ENCODE results near the gene PTPN7. TPM values are rescaled to one million over a fixed set of nuclear protein-coding genes. Genes with fewer than 3 reads are reported as not detected.
"Not testable (repeated sequence)": the region's sequence is repeated elsewhere in the genome, so short reads cannot be mapped to it uniquely, and the experiment has no call there.

The PTPN7 gene
- total RNA-seq, 8 experiments from 2014 or later: 0.27 to 2.4 (median 0.64) TPM

DNA sequence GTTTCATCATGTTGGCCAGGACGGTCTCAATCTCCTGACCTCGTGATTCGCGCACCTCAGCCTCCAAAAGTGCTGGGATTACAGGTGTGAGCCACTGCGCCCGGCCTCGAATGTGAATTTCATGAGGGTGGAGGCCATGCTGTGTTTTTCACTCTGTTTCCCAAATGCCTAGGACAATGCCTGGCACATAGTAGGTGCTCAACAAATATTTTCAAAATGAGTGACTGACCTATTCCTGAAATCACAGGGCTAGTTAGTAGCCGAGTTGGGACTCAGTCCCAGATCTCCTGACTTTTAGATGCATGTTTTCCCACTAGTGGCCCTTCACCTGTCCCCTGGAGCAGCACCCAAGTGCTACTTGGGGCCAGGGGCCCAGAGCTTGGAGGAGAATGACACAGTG is 44.1 kb downstream of the PTPN7 start:
- in situ Hi-C loops (cut with MboI; ENCODE audit: low pct_unique_long_range_greater_than_20kb in 2 of 9, low sequenced_read_pairs in 9 of 9, unreplicated experiment in 9 of 9): loop anchor here in 6 of 9 experiments (5.0 to 25.0 kb wide), 6 partner anchors 101 to 229 kb away; partner anchors contain the start of genes ELF3 (in 5 of the 6) and SHISA4 (in 1 of the 6)

DNA sequence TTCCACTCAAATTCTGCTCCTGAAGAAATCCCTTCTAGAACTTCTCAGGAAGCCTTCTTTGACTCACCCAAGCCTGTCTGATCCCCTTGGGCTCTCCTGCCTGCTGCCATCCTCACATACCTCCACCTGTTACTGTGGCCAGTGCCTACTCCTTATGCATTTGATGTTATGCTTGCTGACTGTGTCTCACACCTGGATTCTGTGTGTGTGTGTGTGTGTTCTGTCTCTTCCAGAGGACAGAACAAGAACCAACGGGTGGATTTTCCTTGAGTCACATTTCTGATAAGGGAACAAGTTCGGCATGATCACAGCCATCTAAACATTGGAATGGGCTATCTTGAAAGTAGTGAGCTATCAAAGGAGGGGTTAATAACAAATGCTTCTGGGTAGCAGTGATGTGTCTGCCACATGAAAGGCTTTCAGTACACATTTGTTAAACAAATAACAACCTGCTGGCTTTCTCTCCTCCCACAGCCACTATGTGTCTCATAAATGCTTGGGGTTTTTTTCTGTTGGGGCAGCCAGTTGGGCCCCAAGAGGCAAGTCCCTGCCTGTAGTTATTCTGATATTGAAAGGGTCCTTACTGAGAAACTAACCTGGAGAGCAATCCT is 46.6 kb downstream of the PTPN7 start:
- H3K27ac ChIP-seq: no peak overlapping the region
- H3K4me3 ChIP-seq: no peak overlapping the region
- in situ Hi-C loops (cut with MboI; ENCODE audit: low pct_unique_long_range_greater_than_20kb in 2 of 9, low sequenced_read_pairs in 9 of 9, unreplicated experiment in 9 of 9): loop anchor here in 5 of 9 experiments (10.0 to 25.0 kb wide), 5 partner anchors 99 to 226 kb away; partner anchors contain the start of genes ELF3 (in 4 of the 5) and SHISA4 (in 1 of the 5)
- WGBS, 10 experiments: 52 to 100% (median 71%) methylated on average over 1 to 2 of the region's 2 CpGs; no CpG with 5 or more reads in 3 of the 10 experiments
- H3K4me1 ChIP-seq (replicated peaks in 1 of 2): peaks cover 10 to 14% of the 10 kb centered on the region in 2 donors
- ATAC-seq (replicated peaks in 6 of 8): peak in 4 of 8 experiments; percentile 2 to 42 (median 14)

More for the DNA sequence above, 44.1 kb downstream of the PTPN7 start:
- Histone ChIP-seq H3K27ac (no peak overlapping the region), H3K4me3 (no peak overlapping the region), H3K4me1 (replicated peaks in 1 of 2) (peaks cover 10 to 14% of the 10 kb centered on the region in 2 donors)
- no peak for ATAC-seq (replicated peaks in 6 of 8)
- WGBS, 10 experiments: 40 to 98% (median 94%) methylated on average over 1 to 8 of the region's 8 CpGs; no CpG with 5 or more reads in 4 of the 10 experiments

DNA sequence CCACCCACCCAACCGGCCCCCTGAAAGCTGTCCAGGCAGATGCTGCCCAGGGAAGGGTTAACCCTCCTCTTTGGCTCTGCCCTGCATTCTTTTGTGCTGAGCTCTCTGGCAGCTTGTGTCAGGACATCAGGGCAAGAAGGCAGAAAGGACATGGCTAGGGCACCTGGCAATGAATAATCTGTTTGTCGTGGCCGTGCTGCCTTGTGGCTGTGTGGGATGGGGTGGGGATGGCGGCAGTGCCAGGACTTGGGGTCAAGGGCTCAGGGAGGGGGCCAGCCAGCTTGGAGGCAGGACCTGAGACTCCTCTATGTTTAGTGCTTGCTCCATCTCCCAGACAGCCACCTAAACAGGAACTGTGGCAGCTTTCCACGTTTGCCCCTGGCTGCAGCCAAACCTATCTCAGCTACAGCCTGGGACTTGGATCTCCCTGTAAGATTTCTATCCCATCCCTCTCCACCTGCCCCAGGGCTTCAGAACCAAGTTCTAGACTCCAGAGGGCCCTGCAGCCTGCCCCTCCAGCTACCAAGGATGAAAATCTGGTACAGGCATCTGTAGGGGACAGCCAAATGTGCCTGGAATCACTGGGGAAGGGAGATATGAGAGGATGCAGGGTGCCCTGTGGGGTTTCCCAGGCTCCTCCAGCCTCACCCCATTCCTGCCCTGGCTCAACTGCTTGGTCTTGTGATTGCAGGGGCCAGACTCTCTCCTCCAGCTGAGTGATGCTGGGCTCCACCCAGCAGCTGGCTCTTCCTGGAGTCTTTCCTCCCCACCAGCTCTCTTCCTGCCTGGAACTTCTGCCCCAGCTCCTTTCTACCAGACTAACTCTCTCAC is 47.3 kb downstream of the PTPN7 start:
- Histone ChIP-seq H3K27ac (no peak overlapping the region), H3K4me1 (replicated peaks in 1 of 2) (peaks cover 16% of the 10 kb centered on the region in 2 donors), H3K4me3 (no peak overlapping the region)
- ATAC-seq (replicated peaks in 6 of 8): peak; percentile 36 to 95 (median 64)
- in situ Hi-C loops (cut with MboI; ENCODE audit: low pct_unique_long_range_greater_than_20kb in 2 of 9, low sequenced_read_pairs in 9 of 9, unreplicated experiment in 9 of 9): loop anchor here in 5 of 9 experiments (10.0 to 25.0 kb wide), 5 partner anchors 98 to 226 kb away; partner anchors contain the start of genes ELF3 (in 4 of the 5) and SHISA4 (in 1 of the 5)
- 17 to 80% methylated on average over 1 of the region's 5 CpGs; no CpG with 5 or more reads in 8 of the 10 experiments for WGBS, 10 experiments

- ATAC-seq (replicated peaks in 6 of 8); H3K4me3 ChIP-seq; H3K27ac ChIP-seq: not testable (repeated sequence)
- H3K4me1 ChIP-seq (replicated peaks in 1 of 2): peaks cover 22 to 27% of the 10 kb centered on the region in 2 donors
- 52 to 100% (median 90%) methylated on average over 1 to 7 of the region's 7 CpGs; no CpG with 5 or more reads in 2 of the 10 experiments for WGBS, 10 experiments
- in situ Hi-C loops (cut with MboI; ENCODE audit: low pct_unique_long_range_greater_than_20kb in 2 of 9, low sequenced_read_pairs in 9 of 9, unreplicated experiment in 9 of 9): loop anchor here in 5 of 9 experiments (10.0 to 25.0 kb wide), 5 partner anchors 97 to 224 kb away; partner anchors contain the start of genes ELF3 (in 4 of the 5) and SHISA4 (in 1 of the 5)
Observed at GRCh38 chr1:202111589-202111988, 48.8 kb downstream of the PTPN7 start.

- Histone ChIP-seq H3K27ac (no peak overlapping the region), H3K4me1 (replicated peaks in 1 of 2) (peaks cover 22 to 34% of the 10 kb centered on the region in 2 donors), H3K4me3 (no peak overlapping the region)
- 83 to 100% (median 92%) methylated on average over 1 to 3 of the region's 3 CpGs; no CpG with 5 or more reads in 4 of the 10 experiments for WGBS, 10 experiments
- ATAC-seq (replicated peaks in 6 of 8): no peak
- in situ Hi-C loops (cut with MboI; ENCODE audit: low pct_unique_long_range_greater_than_20kb in 2 of 9, low sequenced_read_pairs in 9 of 9, unreplicated experiment in 9 of 9): loop anchor here in 5 of 9 experiments (10.0 to 25.0 kb wide), 5 partner anchors 96 to 224 kb away; partner anchors contain the start of genes ELF3 (in 4 of the 5) and SHISA4 (in 1 of the 5)
Observed at GRCh38 chr1:202110977-202111376, 49.4 kb downstream of the PTPN7 start.

DNA sequence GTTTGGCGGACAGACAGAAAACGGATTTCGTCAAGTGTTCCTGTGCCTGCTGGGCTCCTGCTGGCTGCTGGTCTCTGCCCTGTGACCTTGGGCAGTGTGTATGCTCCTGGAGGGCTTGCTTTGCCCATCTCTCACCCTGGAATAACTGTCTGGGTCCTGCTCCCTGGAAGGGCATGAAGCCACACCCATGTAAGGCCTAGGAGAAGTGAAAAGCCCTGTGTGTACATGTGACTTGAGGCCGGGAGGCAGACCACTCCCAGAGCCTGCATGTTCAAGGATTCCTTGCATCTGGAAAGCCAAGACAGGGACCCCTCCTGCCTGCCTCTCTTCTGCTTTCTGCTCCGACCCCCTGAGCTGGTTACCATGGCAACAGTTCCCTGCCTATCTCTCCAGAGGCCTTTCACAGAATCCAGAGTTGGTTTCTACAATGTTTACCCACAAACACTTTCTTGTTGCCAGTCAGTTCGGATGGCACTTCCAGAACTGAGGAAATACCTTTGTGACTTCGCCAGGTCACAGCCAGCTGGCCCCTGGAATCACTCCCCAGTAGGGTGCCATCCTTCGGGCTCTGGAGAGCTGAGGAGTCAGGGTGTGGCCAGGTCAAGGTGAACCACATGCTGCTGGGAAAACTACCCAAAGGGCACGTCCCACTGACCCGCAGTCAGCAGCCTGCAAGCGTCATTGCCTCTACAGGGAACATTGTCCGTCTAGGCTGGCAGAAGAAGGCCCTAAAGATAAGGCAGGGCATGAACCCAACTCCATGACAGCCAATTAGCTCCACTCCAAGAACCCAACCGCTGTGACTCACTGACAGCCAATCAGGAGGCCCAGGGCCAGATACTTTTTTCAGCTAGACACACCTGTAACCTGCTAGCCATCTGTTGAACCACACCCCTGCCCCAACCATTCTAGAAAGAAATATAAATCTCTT is 52.3 kb downstream of the PTPN7 start:
- peak in 6 of 8 experiments; percentile 5 to 61 (median 42) for ATAC-seq (replicated peaks in 6 of 8)
- 25 to 83% (median 68%) methylated on average over 1 to 13 of the region's 13 CpGs; no CpG with 5 or more reads in 2 of the 10 experiments for WGBS, 10 experiments
- Histone ChIP-seq H3K27ac (no peak overlapping the region), H3K4me3 (no peak overlapping the region), H3K4me1 (replicated peaks in 1 of 2) (peaks cover 21 to 31% of the 10 kb centered on the region in 2 donors)
- in situ Hi-C loops (cut with MboI; ENCODE audit: low pct_unique_long_range_greater_than_20kb in 2 of 9, low sequenced_read_pairs in 9 of 9, unreplicated experiment in 9 of 9): loop anchor here in 2 of 9 experiments (25.0 kb wide), 2 partner anchors 96 to 221 kb away; partner anchors contain the start of genes ELF3 (in 1 of the 2) and SHISA4 (in 1 of the 2)

GRCh38 chr1:202107321-202107761 is 53.1 kb downstream of the PTPN7 start:
- Histone ChIP-seq H3K27ac (no peak overlapping the region), H3K4me1 (replicated peaks in 1 of 2) (peaks cover 18 to 29% of the 10 kb centered on the region in 2 donors), H3K4me3 (no peak overlapping the region)
- in situ Hi-C loops (cut with MboI; ENCODE audit: low pct_unique_long_range_greater_than_20kb in 2 of 9, low sequenced_read_pairs in 9 of 9, unreplicated experiment in 9 of 9): loop anchor here in 2 of 9 experiments (25.0 kb wide), 2 partner anchors 95 to 220 kb away; partner anchors contain the start of genes ELF3 (in 1 of the 2) and SHISA4 (in 1 of the 2)
- ATAC-seq (replicated peaks in 6 of 8): no peak
- 50 to 100% (median 86%) methylated on average over 2 to 4 of the region's 5 CpGs; no CpG with 5 or more reads in 6 of the 10 experiments for WGBS, 10 experiments

GRCh38 chr1:202106340-202107254 is 53.8 kb downstream of the PTPN7 start:
- Histone ChIP-seq H3K27ac (peak overlapping the region in 1 of 2 donors; percentile 21), H3K4me1 (replicated peaks in 1 of 2) (peaks cover 18 to 29% of the 10 kb centered on the region in 2 donors), H3K4me3 (no peak overlapping the region)
- in situ Hi-C loops (cut with MboI; ENCODE audit: low pct_unique_long_range_greater_than_20kb in 2 of 9, low sequenced_read_pairs in 9 of 9, unreplicated experiment in 9 of 9): loop anchor here in 2 of 9 experiments (25.0 kb wide), 2 partner anchors 94 to 219 kb away; partner anchors contain the start of genes ELF3 (in 1 of the 2) and SHISA4 (in 1 of the 2)
- ATAC-seq (replicated peaks in 6 of 8): peak in 7 of 8 experiments; percentile 2 to 17 (median 10)
- 59 to 82% (median 65%) methylated on average over 2 to 3 of the region's 10 CpGs; no CpG with 5 or more reads in 6 of the 10 experiments for WGBS, 10 experiments

DNA sequence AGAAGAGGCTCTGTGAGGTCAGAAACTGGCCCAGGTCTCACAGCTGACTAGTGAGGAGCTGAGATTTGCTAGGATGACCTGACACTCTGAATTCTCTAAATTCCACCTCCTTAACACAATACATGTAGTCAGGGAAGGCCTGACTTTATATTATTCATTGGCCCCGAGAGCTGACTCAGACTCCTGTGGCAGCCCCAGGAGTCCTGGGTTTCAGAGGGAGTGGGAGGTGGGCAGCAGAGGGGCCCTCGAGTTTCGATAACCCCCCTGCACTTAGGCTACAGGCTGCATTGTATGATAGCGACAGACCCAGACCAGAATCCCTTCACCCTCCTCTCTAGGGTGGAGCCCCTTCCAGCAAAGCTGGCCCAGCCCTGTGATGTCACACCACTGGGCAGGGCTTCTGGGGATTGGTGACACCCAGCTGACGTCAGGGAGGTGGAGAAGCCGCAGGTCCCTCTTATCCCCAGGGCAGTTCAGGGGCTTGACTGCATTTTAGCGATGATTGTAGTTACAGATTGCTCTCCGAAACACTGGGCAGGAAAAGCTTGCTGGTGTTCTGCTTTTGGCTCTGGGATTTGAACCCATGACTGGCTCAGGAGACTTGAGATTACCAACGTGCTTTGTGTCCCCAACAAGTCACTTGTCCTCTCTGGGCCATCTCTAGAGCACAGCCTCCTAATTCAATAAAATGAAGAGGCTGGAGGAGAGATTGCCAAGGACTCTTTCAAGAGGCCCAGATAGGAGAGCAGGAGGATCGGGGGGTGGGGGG is 54.6 kb downstream of the PTPN7 start:
- peak; percentile 87 to 96 (median 90) for ATAC-seq (replicated peaks in 6 of 8)
- in situ Hi-C loops (cut with MboI; ENCODE audit: low pct_unique_long_range_greater_than_20kb in 2 of 9, low sequenced_read_pairs in 9 of 9, unreplicated experiment in 9 of 9): loop anchor here in 2 of 9 experiments (25.0 kb wide), 2 partner anchors 93 to 218 kb away; partner anchors contain the start of genes ELF3 (in 1 of the 2) and SHISA4 (in 1 of the 2)
- peaks cover 18 to 29% of the 10 kb centered on the region in 2 donors for H3K4me1 ChIP-seq (replicated peaks in 1 of 2)
- H3K4me3 ChIP-seq: no peak overlapping the region
- H3K27ac ChIP-seq: no peak overlapping the region
- WGBS, 10 experiments: 31 to 100% (median 41%) methylated on average over 1 to 10 of the region's 10 CpGs; no CpG with 5 or more reads in 4 of the 10 experiments

DNA sequence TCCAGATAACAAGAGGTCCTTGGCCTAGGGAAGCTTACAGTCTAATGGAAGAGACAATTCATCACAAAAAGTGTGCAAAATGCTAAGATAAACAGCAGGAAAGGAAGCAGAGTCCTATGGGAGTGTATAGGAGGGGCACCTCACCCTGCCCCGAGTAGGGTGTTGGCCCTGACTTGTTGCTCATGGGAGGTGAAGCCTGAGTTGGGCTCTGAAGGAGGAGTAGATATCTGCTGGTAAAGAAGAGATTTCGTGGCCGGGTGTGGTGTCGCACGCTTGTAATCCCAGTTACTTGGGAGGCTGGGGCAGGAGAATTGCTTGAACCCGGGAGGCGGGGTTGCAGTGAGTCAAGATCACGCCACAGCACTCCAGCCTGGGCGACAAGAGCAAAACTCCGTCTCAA is 56.3 kb downstream of the PTPN7 start:
- H3K4me3 ChIP-seq: no peak overlapping the region
- H3K27ac ChIP-seq: no peak overlapping the region
- peak in 1 of 8 experiments; percentile 2 for ATAC-seq (replicated peaks in 6 of 8)
- in situ Hi-C loops (cut with MboI; ENCODE audit: low pct_unique_long_range_greater_than_20kb in 2 of 9, low sequenced_read_pairs in 9 of 9, unreplicated experiment in 9 of 9): loop anchor here in 2 of 9 experiments (25.0 kb wide), 2 partner anchors 92 to 217 kb away; partner anchors contain the start of genes ELF3 (in 1 of the 2) and SHISA4 (in 1 of the 2)
- H3K4me1 ChIP-seq (replicated peaks in 1 of 2): peaks cover 18 to 29% of the 10 kb centered on the region in 2 donors
- WGBS, 10 experiments: 30 to 100% (median 95%) methylated on average over 2 to 10 of the region's 10 CpGs; no CpG with 5 or more reads in 4 of the 10 experiments
